Stimulated activated CD8-positive, alpha-beta memory T cell treated with anti-CD3 and anti-CD28 coated beads, Interleukin-7, amount 100 ng/mL, for 48 hours (primary cell): ENCODE data around the gene CEP95.
"Not testable (repeated sequence)": the region's sequence is repeated elsewhere in the genome, so short reads cannot be mapped to it uniquely, and the experiment has no call there.

Experiments
- DNase-seq, 2 donors: peaks; one replicate each; pipeline ENCODE4 v3.0.0-alpha.2; 2020; ENCODE audit warnings: low read depth in 1 of 2; ENCODE audit errors: extremely low read depth in 1 of 2

Gene CEP95, protein sequence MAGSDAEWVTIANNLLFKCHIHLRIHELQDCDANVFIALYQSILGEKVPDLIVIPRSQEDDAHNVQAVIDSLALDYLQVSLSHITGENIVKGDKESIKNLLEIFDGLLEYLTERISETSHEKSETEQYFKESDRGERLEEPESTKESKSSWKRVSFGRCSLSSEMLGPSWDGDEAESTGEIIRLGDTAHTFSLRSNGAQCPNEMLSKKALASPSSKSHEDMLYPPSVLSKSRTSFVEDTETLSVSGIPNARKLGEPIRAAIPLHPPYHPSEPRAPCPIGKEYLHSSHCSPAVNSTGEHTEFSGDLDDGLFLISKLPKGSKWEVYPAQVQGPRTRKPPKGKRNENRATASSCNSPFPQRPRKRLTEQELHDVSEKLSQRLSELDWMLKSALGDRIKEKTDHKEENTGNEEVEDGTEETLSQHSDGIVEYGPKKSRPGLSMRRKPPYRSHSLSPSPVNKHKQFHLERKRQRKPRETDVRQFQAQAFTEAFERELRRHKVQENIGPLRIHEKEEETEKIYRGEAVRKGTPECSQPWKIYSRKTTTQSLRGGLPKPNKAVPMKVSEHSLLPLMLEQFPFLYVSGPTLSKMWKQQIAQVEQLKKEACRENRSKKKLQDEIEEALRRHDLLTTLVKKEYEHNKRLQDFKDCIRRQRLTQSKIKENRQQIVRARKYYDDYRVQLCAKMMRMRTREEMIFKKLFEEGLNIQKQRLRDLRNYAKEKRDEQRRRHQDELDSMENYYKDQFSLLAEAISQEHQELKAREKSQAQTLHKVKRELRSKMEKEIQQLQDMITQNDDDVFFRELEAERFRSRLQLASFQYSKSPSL

DNA sequence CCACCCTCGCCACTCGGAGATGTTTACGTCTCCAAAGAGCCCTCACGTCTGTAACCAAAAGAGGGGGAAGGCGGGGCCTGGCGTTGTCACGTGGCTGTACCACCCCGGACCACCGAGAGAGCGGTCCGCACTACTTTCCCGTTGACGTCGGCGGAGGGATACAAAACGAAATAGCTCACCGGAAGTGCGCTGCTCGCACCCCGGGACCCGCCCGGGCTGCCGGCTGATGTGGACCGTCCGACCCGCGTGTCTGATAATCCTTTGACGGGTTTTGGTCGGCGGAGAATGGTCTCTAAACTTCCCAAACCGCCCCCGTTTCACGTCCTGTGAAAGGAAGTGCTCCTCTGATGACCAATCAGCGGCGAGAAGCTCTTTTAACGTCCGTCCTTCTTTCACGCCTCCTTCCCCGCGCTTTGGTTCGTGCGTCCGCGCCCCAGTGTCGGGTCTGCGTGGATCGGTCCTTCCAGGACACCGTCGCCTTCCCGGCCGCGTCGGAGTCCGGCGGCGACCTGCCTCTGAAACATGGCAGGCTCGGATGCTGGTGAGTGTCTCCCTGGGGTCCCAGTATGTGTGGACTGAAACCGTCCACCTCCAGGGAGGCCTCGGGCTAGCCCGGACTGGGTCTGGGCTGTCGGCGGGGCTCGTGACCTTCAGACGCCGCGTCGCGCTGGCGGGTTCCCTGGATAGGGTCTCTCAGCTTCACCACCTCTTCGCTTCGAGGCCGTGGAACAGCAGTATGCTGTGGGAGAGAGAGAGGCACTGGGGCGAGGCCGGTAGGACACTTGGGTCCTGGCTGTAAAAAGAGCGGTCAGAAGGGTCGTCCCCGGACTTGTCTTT lies at the start of gene CEP95:
CEP95 (plus strand) TSS at position 402 of the 837 bp plus-strand sequence; CDS start at position 523, 121 bp downstream.
- peak; percentile 90 to 94 for DNase-seq

DNA sequence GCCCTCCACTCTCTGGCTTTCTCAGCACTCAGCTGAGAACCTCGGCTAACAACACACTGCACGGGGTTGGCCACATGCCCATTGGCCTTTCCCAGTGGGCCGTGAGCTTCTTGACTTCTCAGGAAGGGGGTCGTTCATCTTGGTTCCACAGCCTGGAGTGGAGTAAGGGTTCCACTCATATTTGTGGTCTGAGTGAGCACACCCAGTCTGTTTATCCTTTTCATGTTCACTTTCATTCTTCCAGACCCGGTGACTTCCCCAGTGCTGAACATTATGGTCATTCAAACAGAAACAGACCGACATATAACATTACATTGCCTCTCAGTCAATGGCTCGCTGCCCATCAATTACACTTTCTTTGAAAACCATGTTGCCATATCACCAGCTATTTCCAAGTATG lies 49.6 kb upstream of the CEP95 start:
- DNase-seq = no peak

- DNase-seq = no peak
These were observed 48.0 kb upstream of the CEP95 start for GRCh38 chr17:64458756-64459155.

GRCh38 chr17:64459284-64459747 lies 47.5 kb upstream of the CEP95 start:
- DNase-seq = no peak

DNA sequence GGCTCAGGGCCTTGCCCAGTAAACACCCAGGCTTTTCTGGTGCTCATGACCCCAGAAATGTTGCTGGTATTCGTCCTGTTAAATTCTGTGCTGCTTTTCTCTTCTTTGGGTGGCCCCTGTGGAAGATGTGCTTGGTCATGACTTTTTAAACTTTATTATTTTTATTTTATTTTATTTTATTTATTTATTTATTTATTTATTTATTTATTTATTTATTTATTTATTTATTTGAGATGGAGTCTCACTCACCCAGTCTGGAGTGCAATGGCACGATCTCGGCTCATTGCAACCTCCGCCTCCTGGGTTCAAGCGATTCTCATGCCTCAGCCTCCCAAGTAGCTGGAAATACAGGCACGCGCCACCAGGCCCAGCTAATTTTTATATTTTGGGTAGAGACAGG lies 47.0 kb upstream of the CEP95 start:
- DNase-seq = not testable (repeated sequence)

GRCh38 chr17:64460955-64461354 lies 45.8 kb upstream of the CEP95 start:
- no peak for DNase-seq

- DNase-seq = no peak
These were observed 45.0 kb upstream of the CEP95 start for GRCh38 chr17:64461788-64462187.

DNA sequence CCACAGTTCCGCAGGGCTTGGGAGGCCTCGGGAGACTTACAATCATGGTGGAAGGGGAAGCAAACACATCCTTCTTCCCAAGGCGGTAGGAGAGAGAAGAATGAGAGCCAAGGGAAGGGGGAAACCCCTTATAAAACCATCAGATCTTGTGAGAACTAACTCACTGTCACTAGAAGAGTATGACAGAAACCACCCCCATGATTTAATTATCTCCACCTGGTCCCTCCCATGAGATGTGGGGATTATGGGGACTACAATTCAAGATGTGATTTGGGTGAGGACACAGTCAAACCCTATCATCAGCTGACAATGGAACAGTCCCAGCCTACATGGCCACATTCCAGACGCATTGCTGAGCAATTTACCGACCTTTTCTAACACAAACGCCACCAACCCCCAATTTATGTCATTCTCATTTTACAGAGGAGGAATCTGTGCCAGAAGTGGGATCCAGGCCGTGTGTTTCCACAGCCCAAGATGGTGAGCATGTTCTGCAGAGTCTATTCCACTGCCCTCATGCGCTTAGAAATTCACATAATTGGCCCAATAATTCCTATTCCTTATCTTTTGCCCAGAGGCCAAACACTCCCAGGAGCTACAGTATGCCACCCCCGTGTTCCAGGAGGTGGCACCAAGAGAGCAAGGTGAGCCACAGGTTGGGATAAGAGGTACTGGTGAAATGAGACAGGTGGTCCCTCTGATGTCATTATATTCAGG lies 40.6 kb upstream of the CEP95 start:
- DNase-seq = no peak

GRCh38 chr17:64466834-64467233 lies 39.9 kb upstream of the CEP95 start:
- DNase-seq = not testable (repeated sequence)

DNA sequence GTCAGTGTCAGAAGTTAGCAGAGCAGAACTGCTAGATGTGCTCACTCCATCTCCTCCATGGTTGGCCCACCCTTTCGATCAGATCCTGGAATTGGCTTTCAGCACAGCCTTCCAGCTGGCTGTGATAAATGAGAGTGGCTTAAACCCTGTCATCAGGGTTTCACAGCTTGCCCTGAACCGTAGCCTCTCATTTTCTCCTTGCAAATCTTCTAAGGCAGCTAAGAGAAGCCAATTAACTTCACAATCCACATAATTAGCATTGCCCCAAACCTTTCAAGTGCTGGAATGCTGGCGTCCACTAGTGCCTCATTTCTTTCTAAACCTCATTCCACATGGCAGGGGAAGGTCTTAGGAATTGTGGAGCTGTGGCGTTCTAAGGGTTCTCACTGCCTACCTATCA lies 36.2 kb upstream of the CEP95 start:
- DNase-seq = no peak

GRCh38 chr17:64471440-64471839 lies 35.3 kb upstream of the CEP95 start:
- DNase-seq = no peak

- DNase-seq = no peak
These were observed 34.2 kb upstream of the CEP95 start for GRCh38 chr17:64472564-64472963.

DNA sequence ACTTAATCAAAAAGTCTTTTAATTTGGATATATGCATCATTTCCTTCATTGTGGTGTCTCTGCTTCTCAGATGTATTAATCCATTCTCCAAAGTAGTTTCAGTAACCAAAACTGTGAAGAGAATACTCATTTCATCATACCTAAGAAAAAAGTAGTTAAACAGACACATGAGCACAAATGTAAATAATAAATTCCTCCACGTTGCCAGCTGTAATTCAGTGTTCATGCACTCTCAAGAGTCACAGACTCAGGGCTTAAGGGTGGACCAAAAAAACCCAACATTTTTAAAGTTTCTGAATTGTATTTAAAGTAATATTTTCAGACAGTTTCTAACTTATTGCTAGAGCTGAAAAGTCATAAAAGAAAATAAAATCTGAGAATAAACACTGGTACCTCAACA lies 28.9 kb upstream of the CEP95 start:
- no peak for DNase-seq

DNA sequence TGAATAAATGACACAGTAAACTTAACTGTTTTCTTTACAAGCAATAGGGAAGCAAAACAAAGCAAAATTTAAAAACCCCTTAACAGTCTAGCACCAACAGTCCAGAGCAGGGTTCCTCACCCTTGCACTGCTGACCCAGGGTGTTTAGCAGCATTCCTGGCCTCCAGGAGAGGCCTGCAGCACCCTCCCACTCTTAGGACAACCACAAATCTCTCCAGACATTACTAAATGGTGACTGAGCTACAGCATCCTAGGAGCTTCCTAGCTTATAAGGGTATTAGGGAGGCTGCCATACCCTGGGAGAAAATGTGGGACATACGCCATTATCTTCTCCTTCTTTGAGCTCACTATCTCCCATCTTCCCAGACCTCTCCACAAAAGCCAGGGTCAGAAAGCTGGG lies 25.8 kb upstream of the CEP95 start:
- DNase-seq = no peak

DNA sequence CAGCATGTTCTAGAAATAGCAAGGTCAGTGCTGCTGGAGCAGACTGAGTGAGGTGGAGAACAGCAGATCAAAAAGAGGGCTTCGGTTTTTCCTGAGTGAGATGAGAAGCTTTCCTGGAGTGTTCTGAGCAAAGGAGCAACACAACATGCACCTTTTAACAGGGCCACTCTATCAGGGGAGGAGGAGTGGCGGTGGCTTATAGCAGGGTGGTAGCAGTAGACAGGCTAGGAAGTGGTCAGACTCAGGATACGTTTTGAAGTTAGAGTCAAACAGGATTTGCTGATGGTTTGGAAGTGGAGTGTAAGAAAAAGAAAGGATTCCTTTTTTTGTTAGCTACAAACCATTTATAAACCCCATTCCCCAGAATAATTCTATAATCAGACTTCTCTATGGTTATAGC lies 22.4 kb upstream of the CEP95 start:
- no peak for DNase-seq

GRCh38 chr17:64488301-64488700 lies 18.5 kb upstream of the CEP95 start:
- DNase-seq = no peak

DNA sequence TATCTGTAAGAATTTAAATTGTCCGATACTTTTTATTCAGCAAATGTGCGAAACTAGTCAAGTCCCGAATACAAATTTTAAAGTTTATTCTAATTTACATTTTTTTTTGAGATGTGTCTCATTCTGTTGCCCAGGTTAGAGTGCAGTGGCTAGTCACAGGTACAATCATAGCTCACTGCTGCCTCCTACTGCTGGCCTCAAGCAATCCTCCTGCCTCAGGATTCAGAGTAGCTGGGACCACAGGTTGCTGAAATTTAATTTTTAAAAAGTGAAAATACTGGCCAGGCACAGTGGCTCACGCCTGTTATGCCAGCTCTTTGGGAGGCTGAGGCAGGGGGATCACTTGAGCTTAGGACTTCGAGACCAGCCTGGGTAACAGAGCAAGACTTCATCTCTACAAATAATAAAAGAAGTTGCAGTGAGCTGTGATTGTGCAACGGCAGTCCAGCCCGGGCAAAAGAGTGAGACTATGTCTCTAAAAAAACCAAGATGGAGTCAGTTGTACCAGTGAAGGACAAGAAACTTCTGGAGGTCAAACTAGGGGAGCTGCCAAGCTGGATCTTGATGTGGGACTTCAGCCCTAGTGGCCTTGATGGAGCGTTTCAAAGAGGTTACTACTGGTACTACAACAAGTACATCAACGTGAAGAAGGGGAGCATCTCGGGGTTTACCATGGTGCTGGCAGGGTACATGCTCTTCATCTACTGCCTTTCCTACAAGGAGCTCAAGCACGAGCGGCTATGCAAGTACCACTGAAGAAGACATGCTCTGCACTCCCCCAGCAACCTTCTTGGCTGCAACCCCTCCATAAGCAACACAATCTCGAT lies 15.5 kb upstream of the CEP95 start:
- DNase-seq = peak in 1 of 2 donors; percentile 23

DNA sequence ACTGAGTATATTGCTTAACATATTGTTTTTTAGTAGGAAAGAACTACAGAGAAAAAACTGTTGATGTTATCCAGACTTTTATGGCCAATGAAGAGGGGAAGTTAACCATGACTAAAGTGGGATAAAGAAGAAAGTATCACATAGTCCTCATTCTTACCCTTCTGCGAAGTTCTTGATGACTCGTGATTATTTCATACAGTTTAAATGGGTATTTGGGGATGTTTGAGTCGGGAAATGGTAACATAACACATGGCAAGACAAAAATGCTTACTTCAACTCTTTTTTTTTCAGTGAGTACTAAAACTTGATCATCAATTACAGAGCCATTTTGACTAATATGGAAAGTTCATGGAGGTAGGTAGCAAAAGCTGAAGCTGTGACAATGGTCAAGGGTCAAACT lies 14.8 kb upstream of the CEP95 start:
- no peak for DNase-seq

DNA sequence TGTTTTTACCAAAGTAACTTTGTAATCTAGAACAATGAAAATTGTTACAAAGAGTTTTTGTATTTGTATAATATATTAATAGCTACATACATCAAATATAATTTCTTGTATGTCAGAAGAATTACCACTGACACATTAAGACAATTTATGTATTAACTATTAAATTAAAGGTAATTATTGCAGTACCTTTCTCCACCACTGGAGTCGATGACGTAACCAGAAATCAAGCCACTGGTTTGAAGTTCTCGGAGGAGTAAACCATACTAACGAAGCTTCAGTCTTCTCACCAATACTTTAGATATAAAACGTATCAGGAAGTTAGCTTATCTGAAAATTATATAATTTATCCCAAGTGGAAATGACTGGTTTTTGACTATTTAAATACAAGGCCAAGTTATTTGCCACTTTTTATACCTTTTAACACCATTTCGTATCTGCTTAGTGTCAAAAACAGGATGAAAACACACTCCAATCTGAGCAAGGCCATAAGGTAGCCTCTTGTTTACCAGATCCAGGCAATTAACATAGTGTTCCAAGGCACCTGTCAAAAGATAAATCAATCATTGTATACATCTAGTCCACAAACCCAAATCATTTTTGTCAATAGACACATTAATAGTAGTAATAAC lies 14.2 kb upstream of the CEP95 start:
- DNase-seq = no peak
